Astrocyte of the hippocampus (primary cell): ENCODE measurements around the gene KCNH8.
A peak's percentile ranks its signal among the peaks of the same experiment; 100 is the strongest.

Experiments used
- DNase-seq: peaks from one replicate; pipeline ENCODE4 v3.0.0; 2011; ENCODE audit warnings: low read depth, low spot score

Gene KCNH8

DNA sequence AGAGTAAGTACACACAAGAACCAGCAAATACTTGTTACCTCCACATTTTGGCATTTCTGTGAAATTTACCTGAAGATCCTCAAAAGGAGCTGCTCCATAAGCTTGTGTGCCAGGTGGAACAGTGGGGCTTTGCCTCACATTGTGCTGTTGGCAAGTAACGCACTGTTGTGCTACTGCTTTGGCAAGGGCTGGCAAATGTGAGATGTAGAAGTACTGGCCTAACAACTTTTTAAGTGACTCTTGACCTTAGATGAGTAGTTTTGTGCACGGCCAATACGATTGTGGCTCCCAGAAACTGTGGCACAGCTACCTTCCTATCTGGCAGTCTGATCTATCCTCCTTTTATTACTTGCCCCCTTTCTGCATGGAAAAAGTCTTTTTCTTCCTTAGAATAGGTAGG, 337.0 kb downstream of the KCNH8 start:
- DNase-seq = no peak

DNA sequence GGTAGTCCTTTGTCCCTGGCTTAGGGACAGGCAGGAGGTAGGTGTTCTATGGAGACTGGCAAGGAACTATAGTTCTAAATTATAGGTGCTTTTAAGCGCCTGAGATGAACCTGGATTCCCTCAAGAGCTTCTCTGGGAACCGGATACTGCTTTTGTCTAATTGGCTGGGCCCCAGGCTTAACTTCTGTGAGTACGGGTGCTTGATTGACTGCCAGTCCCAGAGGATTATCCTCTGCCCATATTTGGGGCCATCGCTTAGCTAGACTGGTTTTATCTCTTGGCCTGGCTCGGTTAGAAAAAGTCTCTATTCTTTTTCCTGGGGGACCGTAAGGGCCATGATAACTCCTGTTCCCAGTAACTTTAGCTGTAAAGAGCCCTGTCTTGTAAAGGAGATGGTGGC, 339.1 kb downstream of the KCNH8 start:
- no peak for DNase-seq

DNA sequence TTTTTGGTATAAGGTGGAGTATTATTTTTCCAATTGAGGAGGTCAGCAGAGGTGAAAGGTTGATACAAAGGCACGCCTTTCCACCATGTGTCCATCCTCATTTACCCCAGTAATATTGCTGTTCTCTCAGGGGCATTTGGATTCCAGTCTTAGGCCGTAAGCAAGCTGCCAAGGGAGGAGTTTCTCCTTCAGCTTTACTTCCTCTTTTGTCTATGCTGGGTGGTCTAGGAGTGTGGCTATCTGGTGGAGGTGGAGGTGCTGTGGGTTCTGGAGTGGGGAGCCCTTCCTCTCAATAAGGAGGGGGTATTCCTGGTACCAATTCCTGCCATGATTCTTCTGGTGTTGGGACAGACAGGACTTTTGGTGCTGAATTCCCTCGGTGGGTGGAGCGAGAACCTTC, 340.6 kb downstream of the KCNH8 start:
- no peak for DNase-seq

DNA sequence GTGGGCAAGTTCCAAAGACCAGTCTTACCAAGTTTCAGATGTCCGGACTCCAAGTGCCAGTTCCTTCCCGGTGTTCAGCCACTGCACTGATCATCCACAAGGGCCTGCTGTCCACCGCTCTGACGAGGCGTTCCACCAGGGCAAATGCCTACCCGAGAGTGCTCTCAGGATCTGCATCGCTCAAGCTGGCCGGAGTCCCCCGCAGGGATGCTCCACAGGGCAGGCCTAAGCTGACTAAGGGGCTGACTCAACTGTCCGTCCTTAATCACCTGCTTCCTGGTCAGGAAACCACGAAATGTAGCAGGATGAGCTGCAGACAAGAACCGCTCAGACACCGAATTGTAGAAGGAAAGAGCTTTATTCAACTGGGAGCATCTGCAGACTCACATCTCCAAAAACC, 341.6 kb downstream of the KCNH8 start:
- no peak for DNase-seq

DNA sequence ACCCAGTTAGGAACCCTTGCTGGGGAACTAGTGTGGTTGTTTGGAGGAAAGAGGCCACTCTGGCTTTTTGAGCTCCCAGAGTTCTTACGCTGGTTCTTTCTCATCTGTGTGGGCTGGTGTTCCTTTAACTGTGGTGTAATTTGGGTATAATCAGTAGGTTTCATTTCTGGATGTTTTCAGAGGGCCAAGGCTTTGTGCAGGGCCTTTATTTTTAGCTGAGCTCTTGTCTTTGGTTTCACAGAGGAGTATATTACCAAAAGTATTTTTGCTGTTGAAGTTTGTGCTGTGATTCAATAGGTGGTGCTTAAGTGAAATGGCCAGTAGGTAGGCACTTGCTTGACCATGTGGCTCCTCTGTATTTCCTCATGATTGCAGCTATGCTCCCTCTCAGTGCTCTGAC, 357.9 kb downstream of the KCNH8 start:
- no peak for DNase-seq

DNA sequence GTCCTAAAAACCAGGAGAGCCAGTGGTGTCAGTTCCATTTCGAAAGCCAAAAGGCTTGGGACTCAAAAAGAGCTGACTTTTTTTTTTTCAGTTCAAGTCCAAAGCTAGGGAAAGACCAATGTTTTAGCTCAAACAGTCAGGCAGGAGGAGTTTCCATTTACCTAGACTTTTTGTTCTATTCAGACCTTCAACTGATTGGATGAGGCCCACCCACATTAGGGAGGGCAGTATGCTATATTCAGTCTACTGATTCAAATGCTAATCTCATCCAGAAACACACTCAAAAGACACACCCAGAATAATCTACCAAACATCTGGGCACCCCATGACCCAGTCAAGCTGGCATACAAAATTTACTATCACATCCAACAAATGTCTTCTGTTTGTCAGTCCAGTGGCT, 374.0 kb downstream of the KCNH8 start:
- DNase-seq = no peak

- no peak for DNase-seq
Measured at GRCh38 chr3:19526071-19526470, 377.8 kb downstream of the KCNH8 start.

GRCh38 chr3:19527746-19528145, 379.4 kb downstream of the KCNH8 start:
- no peak for DNase-seq

DNA sequence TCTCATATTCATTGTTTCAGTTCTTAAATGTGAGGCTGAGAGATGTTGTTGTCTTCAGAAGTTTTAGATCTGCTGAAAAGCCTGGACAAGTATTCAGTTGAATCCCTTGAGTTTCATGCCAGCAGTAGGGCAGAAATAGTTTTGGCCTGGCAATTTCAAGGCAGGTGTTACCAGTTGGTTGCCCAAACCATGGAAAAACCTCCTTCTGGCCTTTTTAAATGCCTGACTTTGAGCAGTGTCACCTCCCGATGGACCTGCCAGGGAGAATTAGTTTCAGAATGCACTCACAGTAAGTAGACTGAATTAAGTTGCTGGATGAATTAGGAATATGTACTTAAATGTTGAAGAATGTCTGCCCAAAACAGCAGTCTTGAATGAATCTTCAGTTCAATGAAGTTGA, 383.1 kb downstream of the KCNH8 start:
- DNase-seq = no peak

DNA sequence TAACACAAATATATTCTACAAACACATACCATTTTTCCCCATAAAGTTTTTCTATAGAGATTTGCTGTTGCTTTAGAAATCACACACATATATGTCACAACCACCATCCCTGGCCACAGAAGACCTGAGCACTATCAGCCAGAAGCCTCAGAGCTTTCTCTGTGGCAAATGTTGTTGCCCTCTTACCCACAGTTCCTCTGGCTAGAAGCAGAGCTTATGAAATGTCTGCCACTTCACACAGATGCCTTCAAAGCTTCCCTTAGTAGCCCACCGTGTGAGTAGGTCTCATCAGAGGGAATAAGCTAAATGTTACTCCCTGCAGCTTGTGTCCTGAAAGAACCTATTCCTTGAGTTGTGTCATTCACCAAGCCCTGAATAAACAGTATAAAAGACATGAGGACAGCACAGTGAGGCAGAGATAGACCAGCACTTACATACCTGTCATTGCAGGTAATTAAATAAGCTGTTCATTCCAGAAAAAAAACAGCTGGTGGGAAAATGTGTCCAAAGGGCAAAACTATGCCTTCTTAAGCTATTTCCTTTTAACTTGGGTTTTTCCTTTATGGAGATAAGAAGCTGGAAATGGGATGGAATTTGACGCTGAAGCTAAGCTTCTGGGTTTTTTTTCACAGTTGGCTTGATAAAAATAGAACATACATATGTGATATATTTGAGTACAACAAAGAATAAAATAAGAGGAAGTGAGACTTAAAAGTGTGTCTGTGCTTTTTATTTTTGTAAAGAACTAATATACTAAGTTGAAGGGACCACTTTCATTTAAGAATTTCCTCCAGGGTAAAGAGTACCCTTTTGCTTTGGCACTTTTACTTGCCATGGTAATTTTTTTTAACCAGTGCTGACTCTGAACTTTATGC, 391.4 kb downstream of the KCNH8 start:
- no peak for DNase-seq

DNA sequence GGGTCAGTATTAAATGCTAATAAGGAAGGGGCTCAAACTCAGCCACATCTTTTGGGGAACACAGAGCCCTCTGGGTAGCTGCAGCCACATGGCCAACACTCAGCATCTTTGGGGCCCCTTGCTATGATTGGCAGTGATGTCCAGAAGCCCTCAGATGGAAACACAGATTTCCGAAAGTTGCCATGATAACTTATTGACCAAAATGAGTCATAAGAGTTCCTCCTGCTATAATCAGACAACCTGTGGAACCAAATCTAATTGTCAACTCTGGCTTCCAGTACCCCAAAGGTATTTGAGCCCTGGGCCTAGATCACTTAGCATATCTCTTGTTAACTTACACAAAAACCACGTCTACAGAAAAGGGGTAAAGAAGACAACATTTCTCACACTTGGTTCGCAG, 392.2 kb downstream of the KCNH8 start:
- DNase-seq = no peak

GRCh38 chr3:19541284-19541683, 393.0 kb downstream of the KCNH8 start:
- DNase-seq = no peak

- peak; percentile 30 for DNase-seq
Measured at GRCh38 chr3:19543212-19543841, 395.0 kb downstream of the KCNH8 start.

GRCh38 chr3:19547665-19548464, 399.6 kb downstream of the KCNH8 start:
- no peak for DNase-seq

- no peak for DNase-seq
Measured at GRCh38 chr3:19559724-19560442, 411.6 kb downstream of the KCNH8 start.

GRCh38 chr3:19573644-19574043, 425.3 kb downstream of the KCNH8 start:
- DNase-seq = no peak

DNA sequence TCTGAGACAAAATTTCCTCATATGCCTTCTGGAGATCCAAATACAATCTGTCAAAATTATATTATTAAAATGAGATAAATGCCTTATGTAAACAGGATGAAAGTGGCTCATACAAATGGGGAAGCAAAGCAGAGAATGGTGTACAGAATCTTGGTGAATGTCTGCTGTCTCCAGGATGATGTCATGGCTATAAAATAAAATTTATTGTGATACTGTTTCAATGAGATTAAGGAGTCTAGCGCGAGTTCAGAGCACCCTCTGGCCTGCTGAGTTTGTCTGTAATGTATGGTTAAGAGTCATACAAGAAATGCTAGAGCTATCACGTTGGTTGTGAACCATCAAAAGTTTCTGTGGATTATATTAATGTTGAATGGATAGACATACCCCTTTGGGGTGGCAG, 426.0 kb downstream of the KCNH8 start:
- no peak for DNase-seq

DNA sequence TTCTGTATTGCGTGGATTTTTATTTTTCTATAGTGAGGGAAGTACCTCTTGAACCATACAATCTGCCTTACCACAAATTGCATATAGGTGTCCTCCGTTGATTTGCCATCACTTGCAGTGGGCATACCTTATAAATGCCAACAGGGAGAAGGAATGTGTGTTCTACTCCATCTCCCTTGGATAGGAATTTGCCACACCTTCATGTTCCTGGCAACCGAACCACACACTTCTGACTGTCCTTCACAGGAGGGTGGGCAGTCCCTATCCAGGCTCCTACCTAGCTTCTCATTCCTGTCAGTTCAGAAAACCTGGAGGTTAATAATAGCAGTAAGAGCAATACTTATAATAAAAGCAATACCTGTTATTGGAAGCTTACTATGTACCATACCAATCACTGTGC, 428.0 kb downstream of the KCNH8 start:
- no peak for DNase-seq
